Measurements from ENCODE around the gene MALRD1. TPM values are rescaled to one million over a fixed set of nuclear protein-coding genes. Genes with fewer than 3 reads are reported as not detected.
A peak's percentile ranks its signal among the peaks of the same experiment; 100 is the strongest.

Gene MALRD1
- total RNA-seq, 4 donors from 2014 or later, result 0.50 to 2.8 (median 1.6) TPM

DNA sequence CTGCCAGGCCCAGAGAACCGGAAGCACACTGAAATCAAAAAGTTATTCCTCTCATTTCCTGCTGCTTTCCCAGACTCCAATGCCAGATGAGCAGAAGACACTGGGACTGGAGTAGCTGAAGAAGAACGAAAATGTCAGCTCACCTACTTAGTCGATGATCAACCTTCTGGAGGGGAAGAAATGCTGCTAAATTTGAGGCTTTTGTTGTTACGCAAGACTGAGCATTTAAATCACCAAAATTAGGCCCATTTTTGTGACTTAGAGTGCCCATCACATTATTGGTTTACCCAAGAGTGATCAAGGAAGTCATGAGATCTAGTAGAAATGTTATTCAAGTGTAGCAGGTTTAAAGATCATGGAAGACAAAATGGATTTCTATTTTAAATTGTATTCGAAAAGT lies 585.6 kb downstream of the MALRD1 start:
- TF ChIP-seq POLR2A (IDR thresholded peaks at IDR 0.05), result no peak
- TF ChIP-seq, protein P1, sequence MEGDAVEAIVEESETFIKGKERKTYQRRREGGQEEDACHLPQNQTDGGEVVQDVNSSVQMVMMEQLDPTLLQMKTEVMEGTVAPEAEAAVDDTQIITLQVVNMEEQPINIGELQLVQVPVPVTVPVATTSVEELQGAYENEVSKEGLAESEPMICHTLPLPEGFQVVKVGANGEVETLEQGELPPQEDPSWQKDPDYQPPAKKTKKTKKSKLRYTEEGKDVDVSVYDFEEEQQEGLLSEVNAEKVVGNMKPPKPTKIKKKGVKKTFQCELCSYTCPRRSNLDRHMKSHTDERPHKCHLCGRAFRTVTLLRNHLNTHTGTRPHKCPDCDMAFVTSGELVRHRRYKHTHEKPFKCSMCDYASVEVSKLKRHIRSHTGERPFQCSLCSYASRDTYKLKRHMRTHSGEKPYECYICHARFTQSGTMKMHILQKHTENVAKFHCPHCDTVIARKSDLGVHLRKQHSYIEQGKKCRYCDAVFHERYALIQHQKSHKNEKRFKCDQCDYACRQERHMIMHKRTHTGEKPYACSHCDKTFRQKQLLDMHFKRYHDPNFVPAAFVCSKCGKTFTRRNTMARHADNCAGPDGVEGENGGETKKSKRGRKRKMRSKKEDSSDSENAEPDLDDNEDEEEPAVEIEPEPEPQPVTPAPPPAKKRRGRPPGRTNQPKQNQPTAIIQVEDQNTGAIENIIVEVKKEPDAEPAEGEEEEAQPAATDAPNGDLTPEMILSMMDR (IDR thresholded peaks at IDR 0.05), result no peak
- TF ChIP-seq POLR2AphosphoS5 (IDR thresholded peaks at IDR 0.05), result no peak
- TF ChIP-seq EP300 (IDR thresholded peaks at IDR 0.05), result no peak
- Histone ChIP-seq H3K9me3 (no peaks in the 10 kb centered on the region), H3K4me3 (no peak overlapping the region), H3K36me3 (no peaks in the 10 kb centered on the region), H3K4me1 (peaks cover 0 to 19% (median 0%) of the 10 kb centered on the region in 3 donors), H3K27me3 (no peaks in the 10 kb centered on the region), H3K27ac (no peak overlapping the region)
- no peak for ATAC-seq
- WGBS, 2 donors (ENCODE audit: low coverage in 1 of 2), result 89 to 97% methylated on average over 5 of the region's 5 CpGs

DNA sequence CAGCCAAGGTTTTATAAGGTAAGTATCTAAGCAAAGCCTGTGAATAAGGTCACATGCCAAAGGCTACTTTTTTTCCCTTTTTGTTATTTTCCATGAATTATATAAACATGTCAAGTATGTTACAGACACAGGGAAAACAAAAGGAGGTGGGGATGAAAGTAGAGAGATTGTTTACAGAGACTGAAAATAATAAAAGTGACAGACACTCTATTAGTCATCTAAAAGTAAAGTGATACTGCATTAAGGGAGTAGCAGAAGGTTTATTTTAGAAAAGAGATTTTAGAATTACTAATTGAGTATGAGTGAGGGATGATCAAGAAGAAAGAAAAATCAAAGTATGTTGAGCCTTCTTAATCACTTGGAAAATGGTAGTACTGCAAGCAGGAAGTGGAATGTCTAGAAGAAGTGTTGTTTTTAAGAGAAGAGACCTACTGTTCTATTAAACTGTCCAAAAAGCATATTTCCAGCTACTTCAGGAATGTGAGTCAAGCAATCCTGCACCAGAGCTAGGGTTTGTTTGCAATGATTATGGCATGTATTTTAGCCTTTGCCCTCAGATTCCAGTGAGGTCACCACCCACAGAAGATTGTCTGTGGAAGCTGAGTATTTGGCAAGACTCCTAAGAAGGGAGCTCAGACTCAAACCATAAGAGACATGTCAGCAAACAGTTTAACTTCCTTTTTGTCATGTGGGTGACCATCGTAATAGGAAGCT lies 589.7 kb downstream of the MALRD1 start:
- H3K4me3 ChIP-seq, result peak overlapping the region; percentile 38 to 49
- H3K27ac ChIP-seq, result peak overlapping the region; percentile 61 to 81 (median 68)
- H3K4me1 ChIP-seq, result peaks cover 0 to 15% (median 0%) of the 10 kb centered on the region in 3 donors
- 0% methylated on average over 1 of the region's 1 CpG for WGBS, 2 donors (ENCODE audit: low coverage in 1 of 2)
- peak; percentile 10 for TF ChIP-seq POLR2AphosphoS5 (IDR thresholded peaks at IDR 0.05)
- TF ChIP-seq, protein P1 (IDR thresholded peaks at IDR 0.05), result no peak
- H3K9me3 ChIP-seq, result no peaks in the 10 kb centered on the region
- ATAC-seq, result peak; percentile 88
- no peaks in the 10 kb centered on the region for H3K36me3 ChIP-seq
- H3K27me3 ChIP-seq, result no peaks in the 10 kb centered on the region

DNA sequence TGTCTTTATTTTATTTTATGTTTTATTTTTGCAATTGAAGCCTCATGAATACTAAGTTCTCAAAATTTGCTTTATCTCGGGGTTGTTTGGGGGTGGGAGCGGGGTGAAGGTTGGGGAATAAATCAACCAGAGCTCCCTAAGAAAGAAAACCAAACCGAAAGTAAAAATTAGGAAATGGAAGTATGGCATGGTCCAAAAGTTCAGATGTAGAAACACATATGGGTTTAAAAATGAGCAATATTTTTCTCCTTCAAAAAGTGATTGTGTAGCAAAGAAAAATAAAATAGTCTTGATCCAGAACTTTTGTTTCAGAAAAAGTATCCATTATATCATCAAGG lies 590.3 kb downstream of the MALRD1 start:
- Histone ChIP-seq H3K36me3 (no peaks in the 10 kb centered on the region), H3K27ac (peak overlapping the region; percentile 61 to 81 (median 68)), H3K27me3 (no peaks in the 10 kb centered on the region), H3K4me3 (peak overlapping the region; percentile 38 to 49), H3K9me3 (no peaks in the 10 kb centered on the region), H3K4me1 (peaks cover 0 to 15% (median 0%) of the 10 kb centered on the region in 3 donors)
- no peak for TF ChIP-seq POLR2AphosphoS5 (IDR thresholded peaks at IDR 0.05)
- TF ChIP-seq EP300 (IDR thresholded peaks at IDR 0.05), result no peak
- no peak for TF ChIP-seq POLR2A (IDR thresholded peaks at IDR 0.05)
- TF ChIP-seq, protein P1 (IDR thresholded peaks at IDR 0.05), result no peak
- 34% methylated on average over 3 of the region's 3 CpGs; no CpG with 5 or more reads in 1 of the 2 donors for WGBS, 2 donors (ENCODE audit: low coverage in 1 of 2)
- peak; percentile 28 for ATAC-seq

DNA sequence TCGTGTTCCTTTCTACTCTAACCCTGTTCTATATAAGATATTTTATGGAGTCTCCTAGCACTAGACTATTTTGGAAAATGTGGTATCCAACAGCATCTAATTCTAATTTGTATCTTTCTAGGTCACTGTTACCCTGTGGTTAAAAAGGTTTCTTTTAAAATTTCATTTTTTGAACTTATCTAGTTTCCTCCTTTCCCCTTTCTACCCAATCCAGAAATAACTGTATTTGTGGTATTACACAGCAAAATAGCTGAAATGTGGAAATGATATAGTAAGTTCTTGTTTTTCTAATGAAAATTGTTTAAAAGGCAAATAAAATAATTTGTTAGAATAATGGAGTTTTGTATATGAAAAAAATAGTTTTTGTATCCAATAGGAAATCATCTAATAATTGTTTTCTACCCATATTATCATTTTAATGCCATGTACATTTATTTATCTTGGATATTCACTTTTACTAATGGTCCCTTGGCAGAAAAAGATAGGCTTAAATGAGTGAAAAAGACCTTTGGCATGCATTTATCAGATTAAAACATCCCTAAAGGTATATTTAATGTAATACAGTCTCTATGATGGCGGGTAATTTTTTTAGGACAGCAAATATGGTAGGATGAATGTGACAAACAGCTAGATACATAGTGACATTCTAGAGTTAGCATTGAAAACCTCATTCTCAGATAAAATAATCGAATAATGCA lies 592.1 kb downstream of the MALRD1 start:
- H3K4me3 ChIP-seq, result no peak overlapping the region
- no peak overlapping the region for H3K27ac ChIP-seq
- no peaks in the 10 kb centered on the region for H3K36me3 ChIP-seq
- no peaks in the 10 kb centered on the region for H3K27me3 ChIP-seq
- TF ChIP-seq POLR2AphosphoS5 (IDR thresholded peaks at IDR 0.05) (no peak), EP300 (IDR thresholded peaks at IDR 0.05) (no peak), POLR2A (IDR thresholded peaks at IDR 0.05) (no peak)
- TF ChIP-seq, protein P1 (IDR thresholded peaks at IDR 0.05), result no peak
- 79 to 94% methylated on average over 3 of the region's 3 CpGs for WGBS, 2 donors (ENCODE audit: low coverage in 1 of 2)
- H3K9me3 ChIP-seq, result no peaks in the 10 kb centered on the region
- ATAC-seq, result no peak
- H3K4me1 ChIP-seq, result peaks cover 0 to 15% (median 0%) of the 10 kb centered on the region in 3 donors

DNA sequence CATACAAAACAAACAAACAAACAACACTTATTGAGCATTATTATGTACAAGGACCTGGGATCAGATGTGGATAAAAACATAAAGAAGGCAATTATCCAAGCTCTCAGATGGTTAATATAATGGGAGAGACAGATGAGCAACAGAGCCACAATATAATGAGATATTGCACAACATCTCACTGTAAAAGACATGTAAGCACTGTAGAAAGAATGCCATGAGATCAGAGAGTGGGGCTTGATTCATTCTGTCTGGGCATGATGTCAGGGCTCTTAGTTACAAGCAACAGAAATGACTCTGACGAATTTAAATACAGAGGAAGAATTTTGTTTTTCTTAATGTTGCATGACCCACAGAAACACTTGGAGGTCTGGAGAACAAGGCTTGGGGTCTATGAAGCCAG lies 602.9 kb downstream of the MALRD1 start:
- Histone ChIP-seq H3K36me3 (no peaks in the 10 kb centered on the region), H3K27me3 (no peaks in the 10 kb centered on the region), H3K9me3 (no peaks in the 10 kb centered on the region), H3K4me3 (no peak overlapping the region), H3K4me1 (peaks cover 0 to 6% (median 0%) of the 10 kb centered on the region in 3 donors), H3K27ac (no peak overlapping the region)
- no peak for TF ChIP-seq EP300 (IDR thresholded peaks at IDR 0.05)
- no peak for TF ChIP-seq POLR2AphosphoS5 (IDR thresholded peaks at IDR 0.05)
- no peak for TF ChIP-seq POLR2A (IDR thresholded peaks at IDR 0.05)
- TF ChIP-seq, protein P1 (IDR thresholded peaks at IDR 0.05), result no peak
- ATAC-seq, result no peak
- WGBS, 2 donors (ENCODE audit: low coverage in 1 of 2), result 50 to 83% methylated on average over 1 of the region's 1 CpG
